Transverse colon (tissue), 4 donors: ENCODE data around the gene RTTN.

Experiments
- EP300 ChIP-seq: sonication (generic); formaldehyde crosslinking; IDR thresholded peaks from one replicate; pipeline ENCODE4 v1.6.1; 2017; ENCODE audit warnings: antibody characterized with exemption, low read depth
- POLR2AphosphoS5 ChIP-seq, 3 donors: sonication (generic); formaldehyde crosslinking; IDR thresholded peaks; one replicate each; pipeline ENCODE4 v1.6.1; 2016; ENCODE audit warnings: antibody characterized with exemption in 3 of 3
- TF ChIP-seq, protein P1 (sequence below), 5 experiments: fragments of 200-600 bp in 3 of 5; fragments of 450-650 bp in 2 of 5; sonication (generic) in 3 of 5; IDR thresholded peaks; 1 replicate in 2 of 5; 2 replicates in 3 of 5; pipeline ENCODE4 v1.5.1; 2016 to 2017; ENCODE audit warnings: antibody characterized with exemption in 5 of 5, inconsistent platforms in 3 of 5, mild to moderate bottlenecking in 2 of 5, moderate library complexity in 1 of 5

DNA sequence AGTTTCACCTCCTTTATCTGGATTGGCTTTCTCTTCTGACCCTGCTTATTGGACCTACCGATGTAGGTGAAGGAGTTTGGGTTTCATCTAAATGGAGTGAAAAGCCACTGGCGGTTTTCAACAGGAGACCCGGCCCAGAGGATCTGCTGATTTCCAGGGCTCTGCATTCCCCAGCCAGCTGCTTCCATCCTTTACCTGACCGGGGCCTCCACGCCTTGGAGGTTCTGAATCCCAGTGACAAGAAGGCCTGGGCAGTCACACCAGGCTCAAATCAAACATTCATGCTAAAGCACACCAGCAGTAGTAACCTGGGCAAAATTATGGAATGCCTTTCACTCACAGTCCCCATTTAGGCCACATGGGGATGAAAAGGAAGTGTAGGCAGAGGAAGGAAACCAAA is 30.0 kb upstream of the RTTN start:
- no peak for TF ChIP-seq EP300
- TF ChIP-seq, protein P1, sequence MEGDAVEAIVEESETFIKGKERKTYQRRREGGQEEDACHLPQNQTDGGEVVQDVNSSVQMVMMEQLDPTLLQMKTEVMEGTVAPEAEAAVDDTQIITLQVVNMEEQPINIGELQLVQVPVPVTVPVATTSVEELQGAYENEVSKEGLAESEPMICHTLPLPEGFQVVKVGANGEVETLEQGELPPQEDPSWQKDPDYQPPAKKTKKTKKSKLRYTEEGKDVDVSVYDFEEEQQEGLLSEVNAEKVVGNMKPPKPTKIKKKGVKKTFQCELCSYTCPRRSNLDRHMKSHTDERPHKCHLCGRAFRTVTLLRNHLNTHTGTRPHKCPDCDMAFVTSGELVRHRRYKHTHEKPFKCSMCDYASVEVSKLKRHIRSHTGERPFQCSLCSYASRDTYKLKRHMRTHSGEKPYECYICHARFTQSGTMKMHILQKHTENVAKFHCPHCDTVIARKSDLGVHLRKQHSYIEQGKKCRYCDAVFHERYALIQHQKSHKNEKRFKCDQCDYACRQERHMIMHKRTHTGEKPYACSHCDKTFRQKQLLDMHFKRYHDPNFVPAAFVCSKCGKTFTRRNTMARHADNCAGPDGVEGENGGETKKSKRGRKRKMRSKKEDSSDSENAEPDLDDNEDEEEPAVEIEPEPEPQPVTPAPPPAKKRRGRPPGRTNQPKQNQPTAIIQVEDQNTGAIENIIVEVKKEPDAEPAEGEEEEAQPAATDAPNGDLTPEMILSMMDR (IDR thresholded peaks at IDR 0.05): no peak
- no peak for TF ChIP-seq POLR2AphosphoS5 (IDR thresholded peaks at IDR 0.05)
